Measurements from ENCODE around the gene PSMD6. TPM values are rescaled to one million over a fixed set of nuclear protein-coding genes. Genes with fewer than 3 reads are reported as not detected.

Gene PSMD6
- polyA plus RNA-seq, 3 donors = 54.6 to 135 (median 101) TPM

GRCh38 chr3:64048631-64049061, 25.4 kb upstream of the PSMD6 start:
- Mint-ChIP-seq H3K4me3 (peak overlapping the region in 1 of 2 donors; percentile 9), H3K27me3 (ENCODE audit: low read depth in 3 of 3) (peaks cover 2 to 10% (median 10%) of the 10 kb centered on the region in 3 donors), H3K4me1 (peaks cover 20% of the 10 kb centered on the region), H3K27ac (peak overlapping the region in 1 of 7 donors; percentile 58), H3K9me3 (no peaks in the 10 kb centered on the region), H3K36me3 (no peaks in the 10 kb centered on the region)
- Histone ChIP-seq H3K9me3 (replicated peaks in 1 of 2; ENCODE audit: control insufficient read depth in 1 of 2, insufficient read depth in 1 of 2, low read length in 2 of 2) (no peaks in the 10 kb centered on the region), H2AFZ (ENCODE audit: insufficient read depth, low read depth, low read length, poor library complexity, severe bottlenecking) (no peak overlapping the region), H4K20me1 (ENCODE audit: insufficient read depth, low read length) (no peaks in the 10 kb centered on the region), H3K4me2 (replicated peaks; ENCODE audit: extremely low read depth, low read length, poor library complexity, severe bottlenecking) (no peak overlapping the region), H3K9ac (ENCODE audit: insufficient read depth, low read length, poor library complexity, severe bottlenecking) (no peak overlapping the region), H3K4me1 (ENCODE audit: control insufficient read depth in 1 of 2, insufficient read depth in 2 of 2, low read length in 2 of 2) (peaks cover 7 to 12% of the 10 kb centered on the region in 2 donors), H3K4me3 (replicated peaks in 1 of 3; ENCODE audit: low read depth in 2 of 3, low read length in 3 of 3) (no peak overlapping the region), H3K27ac (ENCODE audit: low read depth in 1 of 2, low read length in 2 of 2) (no peak overlapping the region), H3K36me3 (replicated peaks in 1 of 2; ENCODE audit: control insufficient read depth in 1 of 2, insufficient read depth in 2 of 2, low read length in 2 of 2) (no peaks in the 10 kb centered on the region), H3K79me2 (ENCODE audit: insufficient read depth, low read length) (no peaks in the 10 kb centered on the region), H3K27me3 (ENCODE audit: control insufficient read depth in 2 of 2, insufficient read depth in 2 of 2, low read length in 2 of 2) (peaks cover 4% of the 10 kb centered on the region in 2 donors)
- intact Hi-C loops (cut with micrococcal nuclease) = no loop called here
- WGBS (ENCODE audit: insufficient coverage) = 0% methylated on average over 2 of the region's 3 CpGs
- no peak for DNase-seq
- TF ChIP-seq, protein P1, sequence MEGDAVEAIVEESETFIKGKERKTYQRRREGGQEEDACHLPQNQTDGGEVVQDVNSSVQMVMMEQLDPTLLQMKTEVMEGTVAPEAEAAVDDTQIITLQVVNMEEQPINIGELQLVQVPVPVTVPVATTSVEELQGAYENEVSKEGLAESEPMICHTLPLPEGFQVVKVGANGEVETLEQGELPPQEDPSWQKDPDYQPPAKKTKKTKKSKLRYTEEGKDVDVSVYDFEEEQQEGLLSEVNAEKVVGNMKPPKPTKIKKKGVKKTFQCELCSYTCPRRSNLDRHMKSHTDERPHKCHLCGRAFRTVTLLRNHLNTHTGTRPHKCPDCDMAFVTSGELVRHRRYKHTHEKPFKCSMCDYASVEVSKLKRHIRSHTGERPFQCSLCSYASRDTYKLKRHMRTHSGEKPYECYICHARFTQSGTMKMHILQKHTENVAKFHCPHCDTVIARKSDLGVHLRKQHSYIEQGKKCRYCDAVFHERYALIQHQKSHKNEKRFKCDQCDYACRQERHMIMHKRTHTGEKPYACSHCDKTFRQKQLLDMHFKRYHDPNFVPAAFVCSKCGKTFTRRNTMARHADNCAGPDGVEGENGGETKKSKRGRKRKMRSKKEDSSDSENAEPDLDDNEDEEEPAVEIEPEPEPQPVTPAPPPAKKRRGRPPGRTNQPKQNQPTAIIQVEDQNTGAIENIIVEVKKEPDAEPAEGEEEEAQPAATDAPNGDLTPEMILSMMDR (IDR thresholded peaks at IDR 0.05) = no peak

DNA sequence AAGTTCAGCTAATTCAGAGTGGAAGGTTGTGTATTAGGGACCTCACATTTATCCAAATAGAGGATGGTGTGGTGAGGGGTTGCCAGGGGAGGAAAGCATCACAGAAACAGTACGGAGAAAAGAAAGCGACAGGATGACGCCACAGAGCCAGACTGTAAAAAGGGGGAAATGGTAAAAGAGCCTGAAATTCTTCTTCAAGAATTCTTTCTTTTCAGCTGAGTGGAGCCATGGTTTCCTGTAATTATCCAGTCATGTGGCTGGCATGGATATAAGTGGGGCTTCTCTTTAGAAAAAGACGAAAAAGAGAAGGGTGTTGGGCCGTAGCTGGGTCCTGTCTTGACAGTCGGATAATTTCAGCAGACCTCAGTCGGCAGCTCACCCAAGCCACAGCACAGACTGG, 24.5 kb upstream of the PSMD6 start:
- no peaks in the 10 kb centered on the region for H4K20me1 ChIP-seq (ENCODE audit: insufficient read depth, low read length)
- H3K9ac ChIP-seq (ENCODE audit: insufficient read depth, low read length, poor library complexity, severe bottlenecking) = no peak overlapping the region
- no peak for DNase-seq
- intact Hi-C loops (cut with micrococcal nuclease) = no loop called here
- 22% methylated on average over 4 of the region's 7 CpGs for WGBS (ENCODE audit: insufficient coverage)
- H3K4me3 ChIP-seq (replicated peaks in 1 of 3; ENCODE audit: low read depth in 2 of 3, low read length in 3 of 3) = no peak overlapping the region
- Mint-ChIP-seq H3K27me3 (ENCODE audit: low read depth in 3 of 3) (peaks cover 2 to 10% (median 10%) of the 10 kb centered on the region in 3 donors), H3K27ac (peak overlapping the region in 1 of 7 donors; percentile 19), H3K9me3 (no peaks in the 10 kb centered on the region), H3K36me3 (no peaks in the 10 kb centered on the region), H3K4me3 (no peak overlapping the region), H3K4me1 (peaks cover 20% of the 10 kb centered on the region)
- peaks cover 7 to 12% of the 10 kb centered on the region in 2 donors for H3K4me1 ChIP-seq (ENCODE audit: control insufficient read depth in 1 of 2, insufficient read depth in 2 of 2, low read length in 2 of 2)
- no peaks in the 10 kb centered on the region for H3K79me2 ChIP-seq (ENCODE audit: insufficient read depth, low read length)
- H3K36me3 ChIP-seq (replicated peaks in 1 of 2; ENCODE audit: control insufficient read depth in 1 of 2, insufficient read depth in 2 of 2, low read length in 2 of 2) = no peaks in the 10 kb centered on the region
- no peak overlapping the region for H3K27ac ChIP-seq (ENCODE audit: low read depth in 1 of 2, low read length in 2 of 2)
- peaks cover 2 to 6% of the 10 kb centered on the region in 2 donors for H3K27me3 ChIP-seq (ENCODE audit: control insufficient read depth in 2 of 2, insufficient read depth in 2 of 2, low read length in 2 of 2)
- H2AFZ ChIP-seq (ENCODE audit: insufficient read depth, low read depth, low read length, poor library complexity, severe bottlenecking) = no peak overlapping the region
- H3K9me3 ChIP-seq (replicated peaks in 1 of 2; ENCODE audit: control insufficient read depth in 1 of 2, insufficient read depth in 1 of 2, low read length in 2 of 2) = no peaks in the 10 kb centered on the region
- H3K4me2 ChIP-seq (replicated peaks; ENCODE audit: extremely low read depth, low read length, poor library complexity, severe bottlenecking) = no peak overlapping the region
- TF ChIP-seq, protein P1 (IDR thresholded peaks at IDR 0.05) = no peak

Measured in CD14-positive monocyte (primary cell).